HepG2 (cell line): ENCODE results near the gene TATDN3. TPM values are rescaled to one million over a fixed set of nuclear protein-coding genes. Genes with fewer than 3 reads are reported as not detected.
A peak's percentile ranks its signal among the peaks of the same experiment; 100 is the strongest.

Experiments used
- HNF4A ChIP-seq: sonication (generic); formaldehyde crosslinking; IDR thresholded peaks from 2 replicates; pipeline ENCODE4 v1.4.0; 2020; ENCODE audit warnings: missing genetic modification reagents
- JDP2 ChIP-seq: sonication (generic); formaldehyde crosslinking; IDR thresholded peaks from 2 replicates; pipeline ENCODE4 v1.8.1; 2022; ENCODE audit warnings: missing genetic modification reagents, borderline replicate concordance
- KDM6A ChIP-seq: IDR thresholded peaks from 2 replicates; pipeline ENCODE4 v1.6.1; 2016; ENCODE audit warnings: low read depth
- KMT2A ChIP-seq: sonication (generic); formaldehyde crosslinking; IDR thresholded peaks from 2 replicates; pipeline ENCODE4 v1.4.0; 2020; ENCODE audit warnings: missing genetic modification reagents
- MTF1 ChIP-seq: sonication (generic); formaldehyde crosslinking; IDR thresholded peaks from 2 replicates; pipeline ENCODE4 v1.5.0; 2020; ENCODE audit warnings: missing genetic modification reagents
- NR2F1 ChIP-seq, 2 experiments: fragments of 450-650 bp in 1 of 2; formaldehyde crosslinking in 1 of 2; IDR thresholded peaks; 2 replicates each; pipeline versions ENCODE4 v1.5.0 to v1.6.1; 2016 to 2020; ENCODE audit warnings: mild to moderate bottlenecking in 1 of 2, missing compliant biosample characterization in 1 of 2, missing genetic modification reagents in 1 of 2, moderate library complexity in 1 of 2
- PPARG ChIP-seq: conservative IDR thresholded peaks from 2 replicates; pipeline ENCODE4 v1.6.1; 2016; ENCODE audit warnings: missing biosample characterization, missing genetic modification reagents
- RBM39 ChIP-seq: fragments of 200-400 bp; formaldehyde crosslinking; IDR thresholded peaks from one replicate; pipeline ENCODE4 v1.6.1; 2018; ENCODE audit warnings: antibody characterized with exemption, mild to moderate bottlenecking, low read depth, low read length; ENCODE audit not compliant: poor library complexity, severe bottlenecking
- SALL1 ChIP-seq: sonication (generic); formaldehyde crosslinking; IDR thresholded peaks from 2 replicates; pipeline ENCODE4 v1.8.0; 2022; ENCODE audit warnings: mild to moderate bottlenecking, missing genetic modification reagents
- SNAI1 ChIP-seq: sonication (generic); formaldehyde crosslinking; IDR thresholded peaks from 2 replicates; pipeline ENCODE4 v1.5.0; 2020; ENCODE audit warnings: mild to moderate bottlenecking, missing genetic modification reagents, borderline replicate concordance
- SOX6 ChIP-seq, 2 experiments: fragments of 450-650 bp in 1 of 2; sonication (generic) in 1 of 2; formaldehyde crosslinking in 1 of 2; IDR thresholded peaks; 2 replicates each; pipeline versions ENCODE4 v1.4.0 to v1.6.1; 2017 to 2020; ENCODE audit warnings: antibody characterized with exemption in 1 of 2, mild to moderate bottlenecking in 1 of 2, missing genetic modification reagents in 1 of 2
- TP53 ChIP-seq: sonication (generic); formaldehyde crosslinking; conservative IDR thresholded peaks from 2 replicates; pipeline ENCODE4 v1.4.0; 2020; ENCODE audit warnings: missing genetic modification reagents
- U2AF2 ChIP-seq: fragments of 200-400 bp; formaldehyde crosslinking; IDR thresholded peaks from 2 replicates; pipeline ENCODE4 v1.6.1; 2017; ENCODE audit warnings: low read depth, mild to moderate bottlenecking, low read length
- ZNF367 ChIP-seq: sonication (generic); formaldehyde crosslinking; IDR thresholded peaks from 2 replicates; pipeline ENCODE4 v1.4.0; 2020; ENCODE audit warnings: missing genetic modification reagents, borderline replicate concordance
- ZNF446 ChIP-seq: sonication (generic); formaldehyde crosslinking; IDR thresholded peaks from 2 replicates; pipeline ENCODE4 v1.5.0; 2020; ENCODE audit warnings: mild to moderate bottlenecking, missing genetic modification reagents
- ZNF570 ChIP-seq: sonication (generic); formaldehyde crosslinking; IDR thresholded peaks from 2 replicates; pipeline ENCODE4 v1.4.0; 2020; ENCODE audit warnings: mild to moderate bottlenecking, missing genetic modification reagents, borderline replicate concordance
- ZNF737 ChIP-seq: sonication (generic); formaldehyde crosslinking; IDR thresholded peaks from 2 replicates; pipeline ENCODE4 v1.5.0; 2020; ENCODE audit warnings: missing genetic modification reagents, mild to moderate bottlenecking, borderline replicate concordance
- ZSCAN30 ChIP-seq: sonication (generic); formaldehyde crosslinking; IDR thresholded peaks from 2 replicates; pipeline ENCODE4 v1.5.0; 2020; ENCODE audit warnings: mild to moderate bottlenecking, missing genetic modification reagents
- polyA plus RNA-seq, 8 experiments: library from polyadenylated mRNA; depleted of rRNA in 3 of 8; stranded (reverse) in 7 of 8; unstranded in 1 of 8; fragments of >200 nt; fragmentation: Illumina TruSeq in 4 of 8; extraction: Trizol in 4 of 8; gene quantifications; 2 replicates each; pipeline versions ENCODE4 v1.2.1 to v1.2.3, GENCODE V29; 2011 to 2016; ENCODE audit warnings: low read depth in 4 of 8, missing spikeins in 1 of 8, mixed read lengths in 1 of 8; ENCODE audit not compliant: insufficient read depth in 1 of 8
- total RNA-seq, 5 experiments: library from RNA; depleted of rRNA; stranded (reverse); fragments of >200 nt; fragmentation: Illumina TruSeq; extraction: Trizol; gene quantifications; 2 replicates each; pipeline ENCODE4 v1.2.3, GENCODE V29; 2016; ENCODE audit warnings: low read depth in 1 of 5
- TF ChIP-seq, protein P1 (sequence below): fragments of 450-650 bp; IDR thresholded peaks from 2 replicates; pipeline ENCODE4 v1.6.1; 2016
- TF ChIP-seq, protein P2 (sequence below): IDR thresholded peaks from 2 replicates; pipeline ENCODE4 v1.6.1; 2016; ENCODE audit warnings: low read depth
- TF ChIP-seq, protein P3 (sequence below): sonication (generic); formaldehyde crosslinking; IDR thresholded peaks from 2 replicates; pipeline ENCODE4 v1.8.0; 2022; ENCODE audit warnings: mild to moderate bottlenecking, missing genetic modification reagents, borderline replicate concordance
- TF ChIP-seq, protein P4 (sequence below): fragments of 450-650 bp; IDR thresholded peaks from 2 replicates; pipeline ENCODE4 v1.6.1; 2017

The TATDN3 gene
- total and polyA plus RNA-seq, 2 of the 13 experiments (the other 11 are each of a cell fraction or from before 2014, with no cell fraction given): 7.3 to 8.6 TPM

DNA sequence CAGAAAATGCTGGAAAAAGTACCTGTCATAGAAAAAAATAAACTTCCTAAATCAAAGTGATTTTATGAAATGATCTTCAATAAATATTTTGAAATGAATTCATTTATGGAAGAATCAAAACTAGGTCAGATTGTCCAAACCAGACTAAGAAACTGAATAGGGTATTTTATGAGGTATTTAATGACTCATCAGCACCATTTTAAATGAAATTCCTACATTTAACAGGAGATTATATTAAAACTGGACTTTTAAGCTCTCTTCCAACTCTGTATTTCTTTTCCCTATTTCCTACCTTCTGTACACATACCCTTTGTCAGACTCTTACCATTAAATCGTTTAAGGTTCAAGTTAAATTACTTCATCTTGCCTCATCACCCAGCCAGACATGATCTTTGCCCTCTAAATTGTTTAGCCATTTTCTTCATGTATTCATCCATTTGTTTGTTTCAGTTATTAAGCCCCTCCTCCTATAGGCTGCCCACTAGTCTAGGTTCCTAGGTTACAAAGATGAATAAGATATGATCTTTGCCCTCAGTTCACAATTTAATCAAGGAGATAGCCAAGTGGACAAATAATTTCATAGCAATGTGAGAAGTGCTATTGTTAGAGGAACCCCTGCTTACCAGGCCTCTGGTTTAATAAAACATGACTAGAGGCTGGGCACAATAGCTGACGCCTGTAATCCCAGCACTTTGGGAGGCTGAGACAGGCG lies 25.0 kb downstream of the TATDN3 start (continued):
- TF ChIP-seq RBM39 (no peak), ZSCAN30 (CRISPR knock-in tag) (0 out of 2 replicates have a peak, but pooled peaks have one; percentile 6), ZNF570 (CRISPR knock-in tag) (no peak), ZNF367 (no peak), PPARG (CRISPR knock-in tag) (peak; percentile 90), U2AF2 (no peak), JDP2 (CRISPR knock-in tag) (no peak), KMT2A (no peak), KDM6A (CRISPR knock-in tag) (peak; percentile 69), ZNF446 (no peak), SNAI1 (CRISPR knock-in tag) (no peak), HNF4A (CRISPR knock-in tag) (peak; percentile 95), SOX6 (IDR thresholded peaks at IDR 0.05) (no peak), SOX6 (CRISPR knock-in tag; IDR thresholded peaks at IDR 0.05) (peak; percentile 93), TP53 (no peak), ZNF737 (CRISPR knock-in tag) (no peak), MTF1 (no peak), NR2F1 (CRISPR knock-in tag; IDR thresholded peaks at IDR 0.05) (peak; percentile 28 to 77; a peak in 2 of 4 replicates), SALL1 (CRISPR knock-in tag) (peak; percentile 60; the same call in 1 of the 2 replicates)
- TF ChIP-seq, protein P1, sequence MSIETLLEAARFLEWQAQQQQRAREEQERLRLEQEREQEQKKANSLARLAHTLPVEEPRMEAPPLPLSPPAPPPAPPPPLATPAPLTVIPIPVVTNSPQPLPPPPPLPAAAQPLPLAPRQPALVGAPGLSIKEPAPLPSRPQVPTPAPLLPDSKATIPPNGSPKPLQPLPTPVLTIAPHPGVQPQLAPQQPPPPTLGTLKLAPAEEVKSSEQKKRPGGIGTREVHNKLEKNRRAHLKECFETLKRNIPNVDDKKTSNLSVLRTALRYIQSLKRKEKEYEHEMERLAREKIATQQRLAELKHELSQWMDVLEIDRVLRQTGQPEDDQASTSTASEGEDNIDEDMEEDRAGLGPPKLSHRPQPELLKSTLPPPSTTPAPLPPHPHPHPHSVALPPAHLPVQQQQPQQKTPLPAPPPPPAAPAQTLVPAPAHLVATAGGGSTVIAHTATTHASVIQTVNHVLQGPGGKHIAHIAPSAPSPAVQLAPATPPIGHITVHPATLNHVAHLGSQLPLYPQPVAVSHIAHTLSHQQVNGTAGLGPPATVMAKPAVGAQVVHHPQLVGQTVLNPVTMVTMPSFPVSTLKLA: no peak
- TF ChIP-seq, protein P2, sequence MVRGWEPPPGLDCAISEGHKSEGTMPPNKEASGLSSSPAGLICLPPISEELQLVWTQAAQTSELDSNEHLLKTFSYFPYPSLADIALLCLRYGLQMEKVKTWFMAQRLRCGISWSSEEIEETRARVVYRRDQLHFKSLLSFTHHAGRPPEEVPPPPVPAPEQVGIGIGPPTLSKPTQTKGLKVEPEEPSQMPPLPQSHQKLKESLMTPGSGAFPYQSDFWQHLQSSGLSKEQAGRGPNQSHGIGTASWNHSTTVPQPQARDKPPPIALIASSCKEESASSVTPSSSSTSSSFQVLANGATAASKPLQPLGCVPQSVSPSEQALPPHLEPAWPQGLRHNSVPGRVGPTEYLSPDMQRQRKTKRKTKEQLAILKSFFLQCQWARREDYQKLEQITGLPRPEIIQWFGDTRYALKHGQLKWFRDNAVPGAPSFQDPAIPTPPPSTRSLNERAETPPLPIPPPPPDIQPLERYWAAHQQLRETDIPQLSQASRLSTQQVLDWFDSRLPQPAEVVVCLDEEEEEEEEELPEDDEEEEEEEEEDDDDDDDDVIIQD (CRISPR knock-in tag): peak; percentile 95; the same call in 1 of the 2 replicates
- TF ChIP-seq, protein P3, sequence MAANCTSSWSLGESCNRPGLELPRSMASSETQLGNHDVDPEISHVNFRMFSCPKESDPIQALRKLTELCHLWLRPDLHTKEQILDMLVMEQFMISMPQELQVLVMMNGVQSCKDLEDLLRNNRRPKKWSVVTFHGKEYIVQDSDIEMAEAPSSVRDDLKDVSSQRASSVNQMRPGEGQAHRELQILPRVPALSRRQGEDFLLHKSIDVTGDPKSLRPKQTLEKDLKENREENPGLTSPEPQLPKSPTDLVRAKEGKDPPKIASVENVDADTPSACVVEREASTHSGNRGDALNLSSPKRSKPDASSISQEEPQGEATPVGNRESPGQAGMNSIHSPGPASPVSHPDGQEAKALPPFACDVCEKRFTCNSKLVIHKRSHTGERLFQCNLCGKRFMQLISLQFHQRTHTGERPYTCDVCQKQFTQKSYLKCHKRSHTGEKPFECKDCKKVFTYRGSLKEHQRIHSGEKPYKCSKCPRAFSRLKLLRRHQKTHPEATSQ (CRISPR knock-in tag): no peak
- TF ChIP-seq, protein P4, sequence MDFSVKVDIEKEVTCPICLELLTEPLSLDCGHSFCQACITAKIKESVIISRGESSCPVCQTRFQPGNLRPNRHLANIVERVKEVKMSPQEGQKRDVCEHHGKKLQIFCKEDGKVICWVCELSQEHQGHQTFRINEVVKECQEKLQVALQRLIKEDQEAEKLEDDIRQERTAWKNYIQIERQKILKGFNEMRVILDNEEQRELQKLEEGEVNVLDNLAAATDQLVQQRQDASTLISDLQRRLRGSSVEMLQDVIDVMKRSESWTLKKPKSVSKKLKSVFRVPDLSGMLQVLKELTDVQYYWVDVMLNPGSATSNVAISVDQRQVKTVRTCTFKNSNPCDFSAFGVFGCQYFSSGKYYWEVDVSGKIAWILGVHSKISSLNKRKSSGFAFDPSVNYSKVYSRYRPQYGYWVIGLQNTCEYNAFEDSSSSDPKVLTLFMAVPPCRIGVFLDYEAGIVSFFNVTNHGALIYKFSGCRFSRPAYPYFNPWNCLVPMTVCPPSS: no peak
